GM19395 (cell line): ENCODE data around the gene GRAP.
"Not testable (repeated sequence)": the region's sequence is repeated elsewhere in the genome, so short reads cannot be mapped to it uniquely, and the experiment has no call there.

Experiments
- ATAC-seq: cut with Tn5 transposase; IDR thresholded peaks from one replicate; pipeline ENCODE4 v1.9.1; 2021; ENCODE audit warnings: mild to moderate bottlenecking, moderate library complexity; ENCODE audit not compliant: unreplicated experiment

GRAP gene

DNA sequence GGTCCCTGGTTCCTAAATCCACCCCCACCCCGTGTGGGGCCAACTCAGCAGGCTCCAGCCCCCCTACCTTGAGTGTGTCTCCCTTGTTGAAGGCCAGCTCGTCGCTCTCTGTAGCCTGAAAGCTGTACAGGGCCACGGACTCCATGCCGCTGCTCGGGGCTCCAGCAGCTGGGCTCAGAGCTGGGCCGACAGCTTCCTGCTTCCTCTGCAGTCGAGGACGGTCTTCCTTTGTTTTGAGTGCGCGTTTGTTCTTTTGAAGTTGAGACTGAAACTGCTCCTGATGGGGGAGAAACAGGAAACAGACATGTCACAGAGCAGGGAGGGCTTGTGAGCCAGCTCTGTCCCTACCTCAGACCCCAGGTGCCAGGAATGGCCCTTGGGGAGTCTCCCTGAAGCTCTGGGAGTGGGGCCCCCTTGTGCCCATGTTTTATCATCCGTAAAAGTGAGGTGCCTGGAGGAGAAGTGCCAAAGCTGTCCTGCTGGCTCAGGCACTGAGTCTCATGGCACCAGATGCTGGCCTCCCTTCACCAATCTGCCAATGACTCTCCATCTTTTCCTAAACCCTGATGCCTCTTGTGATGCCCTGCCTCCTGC, at the start of gene GRAP:
GRAP (minus strand) TSS at position 176 of the 594 bp plus-strand sequence; CDS start at position 145, 31 bp downstream.
- ATAC-seq, result not testable (repeated sequence)

DNA sequence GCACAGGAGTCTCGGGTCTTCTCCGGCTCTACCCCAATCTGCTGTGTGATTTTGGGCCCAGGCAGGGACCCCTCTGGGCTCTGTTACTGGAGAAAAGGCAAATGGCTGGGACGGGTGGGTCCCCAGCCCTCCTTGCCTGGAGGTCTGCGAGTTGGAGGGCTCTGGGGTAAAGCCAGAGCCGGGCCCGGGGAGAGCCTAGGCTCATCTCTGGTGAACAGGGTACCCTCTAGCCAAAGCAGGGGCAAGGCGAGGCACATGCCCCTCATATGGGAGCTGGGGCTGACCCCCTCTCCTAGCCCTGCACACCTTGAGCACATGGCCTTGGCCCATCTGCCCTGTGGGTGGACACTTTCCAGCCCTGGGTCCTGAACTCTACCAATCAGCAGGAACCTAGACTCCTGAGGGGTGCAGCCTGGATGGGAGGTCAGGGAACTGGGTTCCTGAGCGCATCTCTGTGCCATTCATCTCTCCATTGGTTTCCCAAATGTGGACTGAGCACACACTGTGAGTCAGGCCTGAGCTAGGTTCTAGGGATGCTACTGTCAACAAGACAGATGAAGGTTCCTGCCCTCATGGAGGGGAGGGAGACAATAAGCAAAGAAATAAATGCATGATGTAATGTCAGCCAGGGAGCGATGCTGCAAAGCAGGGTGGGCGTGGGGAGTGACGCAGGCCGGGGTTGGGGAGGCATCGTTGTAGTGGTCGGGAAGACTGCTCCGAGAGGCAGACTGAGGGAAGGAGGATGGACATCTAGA, 47.1 kb upstream of the GRAP start:
- not testable (repeated sequence) for ATAC-seq

- not testable (repeated sequence) for ATAC-seq
Observed at GRCh38 chr17:19092737-19093683, 46.3 kb upstream of the GRAP start.

GRCh38 chr17:19090058-19090772, 43.5 kb upstream of the GRAP start:
- ATAC-seq, result not testable (repeated sequence)

- ATAC-seq, result not testable (repeated sequence)
Observed at GRCh38 chr17:19088804-19089685, 42.3 kb upstream of the GRAP start.

DNA sequence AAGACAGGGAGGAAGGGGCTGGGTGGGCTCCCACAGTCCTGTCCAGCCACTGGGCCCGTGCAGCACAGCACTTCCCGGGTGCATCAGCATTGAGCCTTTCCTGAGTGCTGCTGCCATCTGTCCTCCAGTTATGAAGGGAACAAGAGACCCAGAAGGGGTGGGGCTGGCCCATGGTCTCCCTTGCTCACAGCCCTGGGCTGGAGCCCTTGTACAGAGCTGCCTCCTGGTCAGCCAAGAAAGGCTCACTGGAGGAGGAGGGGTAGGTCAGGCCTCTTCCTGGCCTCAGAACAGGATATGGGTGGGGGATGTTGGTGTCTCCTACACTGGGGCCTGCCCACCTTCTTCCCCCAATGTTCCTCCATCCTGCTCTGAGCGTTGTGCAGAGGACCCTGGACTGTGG, 30.6 kb upstream of the GRAP start:
- ATAC-seq, result not testable (repeated sequence)

- ATAC-seq, result not testable (repeated sequence)
Observed at GRCh38 chr17:19076398-19077192, 29.8 kb upstream of the GRAP start.

- peak; percentile 91 for ATAC-seq
Observed at GRCh38 chr17:19070318-19071168, 23.8 kb upstream of the GRAP start.

DNA sequence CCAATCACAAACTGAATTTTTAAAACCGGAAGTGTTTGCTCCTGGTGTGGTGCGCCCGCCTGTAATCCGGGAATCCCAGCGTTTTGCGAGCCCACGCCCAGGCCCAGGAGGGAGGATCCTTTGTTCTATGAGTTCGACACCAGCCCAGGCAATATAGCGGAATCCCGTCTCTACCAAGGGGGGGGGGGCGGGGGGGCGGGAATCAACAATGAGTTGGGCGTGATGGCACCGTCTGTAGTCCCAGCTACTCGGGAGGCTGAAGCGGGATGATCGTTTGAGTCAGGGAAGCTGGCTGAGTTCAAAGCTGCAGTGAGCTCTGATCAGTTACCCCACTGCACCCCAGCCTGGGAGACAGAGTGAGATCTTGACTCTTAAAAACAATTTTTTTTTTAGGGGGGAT, 17.6 kb upstream of the GRAP start:
- not testable (repeated sequence) for ATAC-seq

- ATAC-seq, result peak; percentile 29
Observed at GRCh38 chr17:19063326-19063956, 16.7 kb upstream of the GRAP start.

GRCh38 chr17:19062718-19063325, 16.1 kb upstream of the GRAP start:
- ATAC-seq, result peak; percentile 61

DNA sequence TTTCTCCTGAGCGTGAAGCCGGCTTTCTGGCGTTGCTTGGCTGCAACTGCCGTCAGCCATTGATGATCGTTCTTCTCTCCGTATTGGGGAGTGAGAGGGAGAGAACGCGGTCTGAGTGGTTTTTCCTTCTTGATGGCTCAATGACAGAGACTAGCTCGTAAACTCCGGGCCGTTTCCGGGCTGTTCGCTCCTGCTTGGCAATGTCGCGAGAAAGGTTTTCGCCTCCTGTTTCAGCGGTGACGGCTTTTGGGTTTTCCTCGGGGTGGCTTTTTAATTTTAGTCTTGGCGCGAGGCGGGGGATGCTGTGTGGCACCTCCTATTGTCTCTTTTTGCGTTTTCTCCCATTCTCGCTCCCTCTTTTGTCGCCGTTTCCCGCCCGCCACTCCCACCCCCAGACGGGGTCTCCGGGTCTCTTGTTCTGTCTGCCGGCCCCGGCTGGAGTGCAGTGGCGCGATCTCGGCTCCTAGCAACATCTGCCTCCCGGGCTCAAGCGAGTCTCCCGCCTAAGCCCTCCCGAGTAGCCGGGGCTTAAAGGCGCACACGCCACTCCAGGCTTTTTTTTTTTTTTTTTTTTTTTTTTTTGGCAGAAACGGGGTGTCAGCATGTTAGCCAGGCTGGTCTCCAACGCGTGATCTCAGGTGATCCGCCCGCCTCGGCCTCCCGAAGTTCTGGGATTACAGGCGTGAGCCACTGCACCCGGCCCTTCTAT, 15.4 kb upstream of the GRAP start:
- peak; percentile 85 for ATAC-seq

DNA sequence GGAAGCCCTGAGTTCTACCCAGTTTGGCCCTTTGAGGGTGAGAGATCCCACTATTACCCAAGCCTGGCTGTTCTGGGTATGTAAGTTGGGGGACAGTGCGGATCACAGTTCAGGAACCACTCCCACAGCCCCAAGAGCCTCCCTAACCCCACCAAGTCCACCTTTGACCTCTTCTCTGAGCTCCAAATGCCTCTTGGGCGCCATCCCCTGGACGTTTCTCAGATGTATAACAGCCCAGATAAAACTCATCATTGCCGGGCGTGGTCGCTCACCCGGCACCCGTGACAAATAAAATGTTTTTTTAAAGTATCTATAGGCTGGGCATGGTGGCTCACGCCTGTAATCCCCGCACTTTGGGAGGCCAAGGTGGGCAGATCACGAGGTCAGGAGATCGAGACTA, 8.7 kb upstream of the GRAP start:
- ATAC-seq, result not testable (repeated sequence)

- ATAC-seq, result not testable (repeated sequence)
Observed at GRCh38 chr17:19048826-19049225, 2.1 kb upstream of the GRAP start.

DNA sequence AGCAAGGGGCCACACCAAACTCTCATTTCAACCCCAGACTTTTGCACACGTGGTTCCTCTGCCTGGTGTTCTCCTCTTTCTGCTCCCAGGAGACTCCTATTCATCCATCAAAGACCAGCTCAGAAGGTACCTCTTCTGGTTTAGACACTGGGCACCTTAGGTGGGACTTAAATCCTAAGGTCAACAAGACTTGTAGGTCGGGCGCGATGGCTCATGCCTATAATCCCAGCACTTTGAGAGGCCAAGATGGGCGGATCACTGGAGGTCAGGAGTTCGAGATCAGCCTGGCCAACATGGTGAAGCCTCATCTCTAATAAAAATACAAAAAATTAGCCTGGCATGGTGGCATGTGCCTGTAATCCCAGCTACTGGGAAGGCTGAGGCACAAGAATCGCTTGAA, 753 bp upstream of the GRAP start:
- not testable (repeated sequence) for ATAC-seq

- ATAC-seq, result not testable (repeated sequence)
Observed at GRCh38 chr17:19044643-19045042, 2.1 kb downstream of the GRAP start.
